GM19328 (cell line): ENCODE measurements around the gene MYH10.

Experiments used
- ATAC-seq: cut with Tn5 transposase; IDR thresholded peaks from one replicate; pipeline ENCODE4 v1.9.1; 2021; ENCODE audit warnings: mild to moderate bottlenecking, moderate library complexity; ENCODE audit not compliant: unreplicated experiment

Gene MYH10

GRCh38 chr17:8649157-8650118 is 18.9 kb upstream of the MYH10 start:
- ATAC-seq = no peak

- no peak for ATAC-seq
These were observed 17.4 kb upstream of the MYH10 start for GRCh38 chr17:8647956-8648355.

- no peak for ATAC-seq
These were observed 16.7 kb upstream of the MYH10 start for GRCh38 chr17:8647202-8647601.

- no peak for ATAC-seq
These were observed 14.0 kb upstream of the MYH10 start for GRCh38 chr17:8644507-8644902.

GRCh38 chr17:8643855-8644506 is 13.5 kb upstream of the MYH10 start:
- no peak for ATAC-seq

GRCh38 chr17:8639709-8640108 is 9.2 kb upstream of the MYH10 start:
- no peak for ATAC-seq

GRCh38 chr17:8632061-8632460 is 1.5 kb upstream of the MYH10 start:
- no peak for ATAC-seq

- ATAC-seq = no peak
These were observed 991 bp upstream of the MYH10 start for GRCh38 chr17:8631554-8631877.

- ATAC-seq = peak; percentile 96
These were observed 453 bp upstream of the MYH10 start for GRCh38 chr17:8630802-8631553.

GRCh38 chr17:8629371-8630226 is 926 bp downstream of the MYH10 start:
- ATAC-seq = no peak

- ATAC-seq = no peak
These were observed 1.8 kb downstream of the MYH10 start for GRCh38 chr17:8628609-8629169.

- ATAC-seq = no peak
These were observed 2.4 kb downstream of the MYH10 start for GRCh38 chr17:8628172-8628571.

GRCh38 chr17:8623591-8623990 is 6.9 kb downstream of the MYH10 start:
- ATAC-seq = no peak

GRCh38 chr17:8622191-8622590 is 8.3 kb downstream of the MYH10 start:
- ATAC-seq = no peak

- no peak for ATAC-seq
These were observed 8.9 kb downstream of the MYH10 start for GRCh38 chr17:8621585-8621984.

- ATAC-seq = no peak
These were observed 11.2 kb downstream of the MYH10 start for GRCh38 chr17:8619294-8619693.

- ATAC-seq = no peak
These were observed 11.7 kb downstream of the MYH10 start for GRCh38 chr17:8618825-8619224.

GRCh38 chr17:8614988-8615387 is 15.5 kb downstream of the MYH10 start:
- ATAC-seq = no peak

- no peak for ATAC-seq
These were observed 18.8 kb downstream of the MYH10 start for GRCh38 chr17:8611619-8612298.

- no peak for ATAC-seq
These were observed 19.4 kb downstream of the MYH10 start for GRCh38 chr17:8611137-8611536.
